Spleen (tissue), 11 donors: ENCODE measurements around the gene TBC1D10B. TPM values are rescaled to one million over a fixed set of nuclear protein-coding genes. Genes with fewer than 3 reads are reported as not detected.
A peak's percentile ranks its signal among the peaks of the same experiment; 100 is the strongest.

Experiments used
- DNase-seq: peaks from one replicate; pipeline ENCODE4 v3.0.0-alpha.2; 2020
- H3K27ac ChIP-seq, 8 donors: fragments of 200-600 bp; sonication (generic) in 7 of 8; 1 replicate in 4 of 8; 2 replicates in 4 of 8; pipeline versions ENCODE4 v1.5.0 to v1.8.0; 2016 to 2021; ENCODE audit warnings: inconsistent platforms in 4 of 8, mild to moderate bottlenecking in 4 of 8, moderate library complexity in 1 of 8
- H3K27me3 ChIP-seq, 7 donors: fragments of 200-600 bp; sonication (generic) in 6 of 7; replicated peaks in 1 of 7; 1 replicate in 4 of 7; 2 replicates in 3 of 7; pipeline versions ENCODE4 v1.5.0 to v1.8.0; 2016 to 2021; ENCODE audit warnings: inconsistent platforms in 3 of 7, mild to moderate bottlenecking in 1 of 7
- H3K36me3 ChIP-seq, 6 donors: fragments of 200-600 bp; sonication (generic) in 5 of 6; 1 replicate in 4 of 6; 2 replicates in 2 of 6; pipeline versions ENCODE4 v1.5.0 to v1.8.0; 2016 to 2021; ENCODE audit warnings: inconsistent platforms in 2 of 6
- H3K4me1 ChIP-seq, 6 donors: fragments of 200-600 bp; sonication (generic) in 5 of 6; 1 replicate in 3 of 6; 2 replicates in 3 of 6; pipeline versions ENCODE4 v1.5.0 to v1.8.0; 2016 to 2021; ENCODE audit warnings: inconsistent platforms in 3 of 6
- H3K4me3 ChIP-seq, 8 donors: fragments of 200-600 bp; sonication (generic) in 7 of 8; 1 replicate in 4 of 8; 2 replicates in 4 of 8; pipeline versions ENCODE4 v1.5.0 to v1.8.0; 2016 to 2021; ENCODE audit warnings: inconsistent platforms in 4 of 8, mild to moderate bottlenecking in 4 of 8, moderate library complexity in 2 of 8
- H3K9me3 ChIP-seq, 8 donors: fragments of 200-600 bp; sonication (generic) in 7 of 8; 1 replicate in 4 of 8; 2 replicates in 4 of 8; pipeline versions ENCODE4 v1.5.0 to v1.8.0; 2016 to 2021; ENCODE audit warnings: inconsistent platforms in 4 of 8
- CTCF ChIP-seq, 11 experiments: fragments of 200-600 bp in 7 of 11; fragments of 450-650 bp in 4 of 11; sonication (generic) in 4 of 11; IDR thresholded peaks in 8 of 11; conservative IDR thresholded peaks in 3 of 11; 1 replicate in 7 of 11; 2 replicates in 4 of 11; pipeline versions ENCODE4 v1.4.0 to v1.8.0; 2016 to 2021; ENCODE audit warnings: antibody characterized with exemption in 11 of 11, inconsistent platforms in 4 of 11, mild to moderate bottlenecking in 1 of 11
- POLR2A ChIP-seq, 3 donors: fragments of 450-650 bp; IDR thresholded peaks; one replicate each; pipeline ENCODE4 v1.5.1; 2017; ENCODE audit warnings: antibody characterized with exemption in 3 of 3, mild to moderate bottlenecking in 1 of 3
- POLR2AphosphoS5 ChIP-seq, 3 donors: sonication (generic); formaldehyde crosslinking; IDR thresholded peaks; one replicate each; pipeline ENCODE4 v1.5.1; 2017; ENCODE audit warnings: antibody characterized with exemption in 3 of 3
- WGBS, 5 donors: extraction: QIAGEN DNeasy Blood & Tissue Kit in 3 of 5; methylation state at CpG; one replicate each; pipeline versions ENCODE4 v1.1.5 to v1.1.7; 2013 to 2018; 5-methylcytosine and 5-hydroxymethylcytosine counted together
- intact Hi-C: fragments of 100-400 bp; cut with DNase I; formaldehyde crosslinking; loops from one replicate; pipeline ENCODE4 v1.15.0; 2023; ENCODE audit warnings: low total_unique reads
- polyA plus RNA-seq, 3 donors: library from polyadenylated mRNA; stranded (reverse); fragments of 200-250 nt; gene quantifications; one replicate each; pipeline ENCODE4 v1.2.1, GENCODE V29; 2013
- total RNA-seq, 7 donors: library from RNA; depleted of rRNA in 3 of 7; stranded (reverse); fragments of >200 nt in 3 of 7; fragmentation: NEBNext Ultra II Directional in 4 of 7; extraction: Animal tissue kit (Norgen Biotek cat#: 25700) in 4 of 7; gene quantifications; one replicate each; pipeline versions ENCODE4 v1.1.0 to v1.2.1, GENCODE V29; 2016 to 2021
- donor health status: healthy with polysubstance abuse.
- donor health status: DM: no; HTN: no; CAD: no; lungs with moderate emphysema.
- donor health status: DM: no; HTN: no; CAD: no.
- donor health status: Bipolar disorder and iron deficiency.
- donor health status: healthy.
- donor health status: DM: no; HTN: no; CAD: no.
- donor health status: DM: yes; HTN: yes; CAD: no.

TBC1D10B gene
- total and polyA plus RNA-seq, 10 donors = 17.3 to 50.4 (median 40.3) TPM

DNA sequence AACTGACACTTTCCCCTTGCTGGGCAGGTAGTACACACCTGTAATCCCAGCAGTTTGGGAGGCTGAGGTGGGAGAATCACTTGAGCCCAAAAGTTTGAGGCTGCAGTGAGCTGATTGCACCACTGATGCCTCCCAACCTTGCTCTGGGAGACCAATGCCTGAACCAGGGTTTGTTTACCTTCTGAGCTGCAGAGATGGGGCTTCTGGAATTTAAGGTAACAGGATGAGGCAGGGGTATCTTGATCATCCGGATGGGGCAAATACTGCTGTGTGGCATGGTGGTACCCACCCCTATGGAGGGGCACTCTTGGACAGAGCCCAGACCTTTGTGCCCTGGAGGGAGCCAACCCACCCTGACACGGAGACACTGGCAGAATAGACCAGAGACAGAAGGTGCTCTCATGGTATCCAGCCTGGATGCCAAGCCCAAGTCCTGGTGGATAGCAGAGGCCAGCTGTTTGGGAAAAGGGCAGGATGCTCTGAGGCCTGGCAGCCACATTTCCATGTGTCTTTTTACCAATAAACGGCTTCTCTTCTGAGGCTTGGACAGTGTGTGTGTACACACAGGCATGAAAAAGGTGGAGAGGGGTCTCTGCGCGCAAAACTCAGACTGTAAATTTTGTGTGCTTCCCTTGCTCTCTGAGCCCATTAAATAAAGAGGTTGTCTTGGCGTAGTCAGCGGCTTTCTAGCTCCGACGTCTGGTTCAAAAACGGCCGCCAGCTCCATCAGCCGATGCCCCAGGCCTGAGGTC, 29.3 kb upstream of the TBC1D10B start:
- Histone ChIP-seq H3K9me3 (no peaks in the 10 kb centered on the region), H3K36me3 (peaks cover 0 to 20% (median 13%) of the 10 kb centered on the region in 6 donors), H3K4me1 (peaks cover 10 to 77% (median 50%) of the 10 kb centered on the region in 6 donors), H3K27me3 (no peaks in the 10 kb centered on the region), H3K4me3 (peak overlapping the region; percentile 54 to 73 (median 60)), H3K27ac (peak overlapping the region; percentile 48 to 85 (median 81))
- TF ChIP-seq POLR2A (IDR thresholded peaks at IDR 0.05) = no peak
- TF ChIP-seq CTCF (IDR thresholded peaks at IDR 0.05 in 8 of 11, conservative IDR thresholded peaks at IDR 0.05 in 3 of 11) = no peak
- no peak for TF ChIP-seq POLR2AphosphoS5 (IDR thresholded peaks at IDR 0.05)
- DNase-seq = no peak
- 17 to 27% (median 18%) methylated on average over 7 to 12 of the region's 12 CpGs for WGBS, 5 donors
- intact Hi-C loops = loop anchor here (5.0 kb wide), 1 partner anchor 47 kb away; no protein-coding TSS in a partner anchor

- no peak for TF ChIP-seq POLR2A (IDR thresholded peaks at IDR 0.05)
- no peak for TF ChIP-seq POLR2AphosphoS5 (IDR thresholded peaks at IDR 0.05)
- no peak for TF ChIP-seq CTCF (IDR thresholded peaks at IDR 0.05 in 8 of 11, conservative IDR thresholded peaks at IDR 0.05 in 3 of 11)
- no peak for DNase-seq
- WGBS, 5 donors = 69 to 85% (median 82%) methylated on average over 14 to 23 of the region's 23 CpGs
- H3K4me1 ChIP-seq = peaks cover 10 to 84% (median 52%) of the 10 kb centered on the region in 6 donors
- H3K27ac ChIP-seq = peak overlapping the region in 1 of 8 donors; percentile 83
- H3K27me3 ChIP-seq = no peaks in the 10 kb centered on the region
- H3K36me3 ChIP-seq = peaks cover 0 to 20% (median 13%) of the 10 kb centered on the region in 6 donors
- intact Hi-C loops = no loop called here
- no peak overlapping the region for H3K4me3 ChIP-seq
- H3K9me3 ChIP-seq = no peaks in the 10 kb centered on the region
Observed at GRCh38 chr16:30398661-30399434, 28.6 kb upstream of the TBC1D10B start.

DNA sequence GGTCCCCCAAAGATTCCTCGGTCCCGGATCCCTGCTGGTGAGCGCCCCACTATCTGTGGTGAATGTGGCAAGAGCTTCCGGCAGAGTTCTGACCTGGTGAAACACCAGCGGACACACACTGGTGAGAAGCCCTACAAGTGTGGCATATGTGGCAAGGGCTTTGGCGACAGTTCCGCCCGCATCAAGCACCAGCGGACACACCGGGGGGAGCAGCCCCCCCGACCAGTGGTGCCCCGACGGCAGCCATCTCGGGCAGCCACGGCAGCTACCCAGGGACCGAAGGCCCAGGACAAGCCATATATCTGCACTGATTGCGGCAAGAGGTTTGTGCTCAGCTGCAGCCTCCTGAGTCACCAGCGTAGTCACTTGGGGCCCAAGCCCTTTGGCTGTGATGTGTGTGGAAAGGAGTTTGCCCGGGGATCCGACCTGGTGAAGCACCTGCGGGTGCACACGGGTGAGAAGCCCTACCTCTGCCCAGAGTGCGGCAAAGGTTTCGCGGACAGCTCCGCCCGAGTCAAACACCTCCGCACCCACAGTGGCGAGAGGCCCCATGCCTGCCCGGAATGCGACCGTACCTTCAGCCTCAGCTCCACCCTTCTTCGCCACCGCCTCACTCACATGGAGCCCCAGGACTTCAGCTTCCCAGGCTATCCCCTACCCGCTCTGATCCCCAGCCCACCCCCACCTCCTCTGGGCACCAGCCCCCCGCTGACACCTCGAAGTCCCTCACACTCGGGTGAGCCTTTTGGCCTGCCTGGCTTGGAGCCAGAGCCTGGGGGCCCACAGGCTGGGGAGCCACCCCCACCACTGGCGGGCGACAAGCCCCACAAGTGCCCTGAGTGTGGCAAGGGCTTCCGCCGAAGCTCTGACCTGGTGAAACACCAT, 27.7 kb upstream of the TBC1D10B start:
- TF ChIP-seq POLR2AphosphoS5 (IDR thresholded peaks at IDR 0.05) (no peak), CTCF (IDR thresholded peaks at IDR 0.05 in 8 of 11, conservative IDR thresholded peaks at IDR 0.05 in 3 of 11) (no peak), POLR2A (IDR thresholded peaks at IDR 0.05) (no peak)
- no peak overlapping the region for H3K27ac ChIP-seq
- peaks cover 0 to 20% (median 13%) of the 10 kb centered on the region in 6 donors for H3K36me3 ChIP-seq
- H3K9me3 ChIP-seq = no peaks in the 10 kb centered on the region
- peak; percentile 76 for DNase-seq
- intact Hi-C loops = no loop called here
- H3K27me3 ChIP-seq = no peaks in the 10 kb centered on the region
- WGBS, 5 donors = 88 to 94% (median 90%) methylated on average over 25 to 42 of the region's 42 CpGs
- H3K4me3 ChIP-seq = no peak overlapping the region
- H3K4me1 ChIP-seq = peaks cover 10 to 80% (median 52%) of the 10 kb centered on the region in 6 donors
